AG04449 (cell line): Measurements from ENCODE around the gene ASIC4.

Source experiments
- CTCF ChIA-PET: fragments of 350-600 bp; formaldehyde crosslinking; extraction: SDS; loops from one replicate; lab custom pipeline; 2021; ENCODE audit warnings: antibody characterized with exemption; lab: Yijun Ruan, JAX
- POLR2A ChIA-PET: fragments of 400-600, 350-600 bp; formaldehyde crosslinking; extraction: SDS; loops from one replicate; lab custom pipeline; 2020; ENCODE audit warnings: antibody characterized with exemption, inconsistent platforms; lab: Yijun Ruan, JAX
- DNase-seq: peaks from one replicate; pipeline ENCODE4 v3.0.0-alpha.2; 2010; ENCODE audit warnings: low read depth, low spot score
- H3K4me3 ChIP-seq: 2 replicates; pipeline ENCODE4 v1.5.1; 2011; ENCODE audit warnings: low read depth, mild to moderate bottlenecking, control low read depth, low read length
- TF ChIP-seq, protein P1 (sequence below): IDR thresholded peaks from one replicate; pipeline ENCODE4 v1.5.1; 2011; ENCODE audit warnings: mild to moderate bottlenecking, moderate library complexity, low read length, control low read depth, inconsistent platforms; ENCODE audit not compliant: insufficient read depth; ENCODE audit errors: missing control alignments

The ASIC4 gene

DNA sequence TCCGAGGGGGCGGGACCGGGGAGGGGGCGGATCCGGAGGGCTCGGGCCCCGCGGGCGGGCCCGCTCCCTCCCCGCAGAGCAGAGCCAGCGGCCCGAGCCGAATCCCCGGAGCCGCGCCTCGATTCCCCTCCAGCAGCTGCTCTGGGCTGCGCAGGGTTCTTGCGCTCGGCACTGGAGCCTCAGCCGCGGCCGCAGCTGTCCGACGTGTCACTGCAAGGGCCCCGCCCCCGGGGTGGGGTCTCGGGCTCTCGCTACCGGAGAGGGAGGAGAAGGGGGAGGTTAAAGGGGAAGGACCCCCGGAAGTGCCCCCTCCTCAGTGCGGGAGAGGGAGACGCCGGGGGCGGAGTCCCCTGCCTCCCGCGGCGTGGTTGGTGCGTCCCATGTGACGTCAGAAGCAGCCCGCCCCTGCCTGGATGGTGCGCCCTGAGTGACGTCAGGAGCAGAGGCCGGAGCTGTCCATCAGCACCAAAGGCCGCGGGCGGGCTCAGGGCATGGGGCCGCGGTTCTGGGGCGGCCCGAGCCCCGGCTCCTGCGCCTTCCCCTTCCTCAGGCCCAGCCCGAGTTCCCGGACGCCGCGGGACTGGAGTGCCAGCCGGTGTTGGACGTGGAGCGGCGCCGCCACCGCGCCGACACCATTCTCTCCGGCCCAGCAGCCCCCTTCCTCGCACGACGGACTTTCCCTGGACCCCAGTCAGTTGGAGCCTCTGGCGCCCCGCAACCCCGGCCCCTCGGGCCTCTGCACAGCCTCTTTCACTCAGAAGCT is 29.5 kb downstream of the ASIC4 start, which contains the start of the genes CHPF and TMEM198:
CHPF (minus strand) TSS at position 214 of the 763 bp plus-strand sequence. CDS start 271 bp downstream, outside the sequence.
TMEM198 (plus strand) TSS at position 433 of the 763 bp plus-strand sequence. CDS start 700 bp downstream, outside the sequence.
- DNase-seq = peak; percentile 87
- TF ChIP-seq, protein P1, sequence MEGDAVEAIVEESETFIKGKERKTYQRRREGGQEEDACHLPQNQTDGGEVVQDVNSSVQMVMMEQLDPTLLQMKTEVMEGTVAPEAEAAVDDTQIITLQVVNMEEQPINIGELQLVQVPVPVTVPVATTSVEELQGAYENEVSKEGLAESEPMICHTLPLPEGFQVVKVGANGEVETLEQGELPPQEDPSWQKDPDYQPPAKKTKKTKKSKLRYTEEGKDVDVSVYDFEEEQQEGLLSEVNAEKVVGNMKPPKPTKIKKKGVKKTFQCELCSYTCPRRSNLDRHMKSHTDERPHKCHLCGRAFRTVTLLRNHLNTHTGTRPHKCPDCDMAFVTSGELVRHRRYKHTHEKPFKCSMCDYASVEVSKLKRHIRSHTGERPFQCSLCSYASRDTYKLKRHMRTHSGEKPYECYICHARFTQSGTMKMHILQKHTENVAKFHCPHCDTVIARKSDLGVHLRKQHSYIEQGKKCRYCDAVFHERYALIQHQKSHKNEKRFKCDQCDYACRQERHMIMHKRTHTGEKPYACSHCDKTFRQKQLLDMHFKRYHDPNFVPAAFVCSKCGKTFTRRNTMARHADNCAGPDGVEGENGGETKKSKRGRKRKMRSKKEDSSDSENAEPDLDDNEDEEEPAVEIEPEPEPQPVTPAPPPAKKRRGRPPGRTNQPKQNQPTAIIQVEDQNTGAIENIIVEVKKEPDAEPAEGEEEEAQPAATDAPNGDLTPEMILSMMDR = no peak
- ChIA-PET POLR2A (interaction anchor here (0.8 to 1.8 kb wide), 8 partner anchors 9 to 146 kb away, joined by 3 to 9 read pairs (median 6); partner anchors contain the start of genes GMPPA, INHA, OBSL1 and STK11IP), CTCF (interaction anchor here (0.8 to 10.5 kb wide), 10 partner anchors 17 to 248 kb away, joined by 3 to 206 read pairs (median 7); no protein-coding TSS in a partner anchor)
- H3K4me3 ChIP-seq = peak within 1 kb of the TSS; percentile 80

DNA sequence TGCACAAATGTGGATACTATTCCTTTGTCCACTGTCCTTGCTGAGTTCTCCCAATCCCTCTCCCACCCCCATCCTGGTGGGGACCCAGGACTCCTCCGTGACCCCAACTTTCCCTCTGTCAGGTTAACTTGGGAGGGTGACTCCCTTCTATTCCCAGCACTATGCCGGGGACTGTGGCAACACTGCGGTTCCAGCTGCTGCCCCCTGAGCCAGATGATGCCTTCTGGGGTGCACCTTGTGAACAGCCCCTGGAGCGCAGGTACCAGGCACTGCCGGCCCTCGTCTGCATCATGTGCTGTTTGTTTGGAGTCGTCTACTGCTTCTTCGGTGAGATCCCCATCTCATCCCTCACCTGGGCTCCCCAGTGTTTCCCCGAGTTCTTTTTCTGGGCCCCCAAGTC is 30.3 kb downstream of the ASIC4 start:
- CTCF ChIA-PET = interaction anchor here (1.4 to 10.5 kb wide), 8 partner anchors 16 to 249 kb away, joined by 3 to 206 read pairs (median 16); no protein-coding TSS in a partner anchor
- peak overlapping the region; percentile 80; the same call in 1 of the 2 replicates for H3K4me3 ChIP-seq
- POLR2A ChIA-PET = interaction anchor here (1.8 kb wide), 1 partner anchor 46 kb away, joined by 7 read pairs; the partner anchor contains the start of gene GMPPA
- TF ChIP-seq, protein P1 = no peak
- DNase-seq = no peak

DNA sequence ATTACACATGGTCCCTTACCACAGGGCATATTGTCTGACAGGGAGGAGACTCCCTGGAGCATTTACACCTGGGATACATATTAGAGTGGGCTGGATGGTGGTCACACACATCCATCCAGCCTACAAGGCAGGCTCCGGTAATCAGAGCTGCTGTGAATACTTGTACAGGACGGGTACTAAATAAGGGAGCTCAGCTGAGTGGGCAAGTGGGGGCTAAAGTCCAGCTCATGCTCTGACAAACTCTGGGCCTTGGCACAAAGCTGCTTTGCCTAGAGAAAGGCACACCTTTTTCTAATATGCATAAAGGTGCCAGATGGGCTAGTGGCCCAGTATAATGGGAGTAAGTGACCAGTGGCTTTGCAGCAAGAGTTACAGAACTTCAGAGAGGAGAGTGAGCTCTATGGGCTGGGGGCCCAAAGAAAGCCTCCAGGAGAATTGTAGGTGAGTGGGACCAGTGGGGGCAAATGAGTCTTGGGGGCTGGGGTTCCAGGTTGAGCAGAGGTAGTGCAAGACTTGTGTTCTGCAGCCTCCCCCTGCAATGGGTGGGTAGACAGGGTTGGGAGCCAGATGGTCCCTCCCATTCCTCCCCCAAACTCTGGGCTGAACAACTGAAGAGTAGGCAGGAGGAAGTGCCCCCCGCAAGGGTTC is 31.1 kb downstream of the ASIC4 start:
- no peak overlapping the region for H3K4me3 ChIP-seq
- CTCF ChIA-PET = interaction anchor here (1.6 to 10.5 kb wide), 4 partner anchors 15 to 142 kb away, joined by 12 to 206 read pairs (median 83); no protein-coding TSS in a partner anchor
- DNase-seq = no peak
- POLR2A ChIA-PET = interaction anchor here (0.7 kb wide), 1 partner anchor 12 kb away, joined by 3 read pairs; no protein-coding TSS in a partner anchor
- TF ChIP-seq, protein P1 = no peak

DNA sequence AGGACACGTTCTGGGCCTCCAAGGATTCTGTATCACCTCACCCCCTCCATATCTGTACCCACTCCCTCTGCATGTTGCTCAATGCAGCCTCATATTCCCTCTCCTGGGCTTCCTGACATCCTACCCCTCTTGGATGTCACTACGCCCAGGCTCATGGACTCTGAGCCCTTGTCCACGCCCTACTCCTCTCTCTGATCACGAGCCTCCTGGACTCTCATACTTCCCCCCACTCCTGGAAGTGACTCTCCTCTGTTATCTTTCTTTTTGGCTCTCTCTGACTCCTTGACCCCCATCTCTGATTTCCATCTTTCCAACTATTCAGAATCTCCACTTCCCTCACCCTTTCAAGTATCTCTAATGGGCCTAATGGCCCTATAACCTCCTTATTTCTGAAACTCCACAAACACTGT is 31.7 kb downstream of the ASIC4 start:
- TF ChIP-seq, protein P1 = no peak
- CTCF ChIA-PET = interaction anchor here (1.6 to 10.5 kb wide), 3 partner anchors 15 to 98 kb away, joined by 19 to 206 read pairs (median 147); no protein-coding TSS in a partner anchor
- H3K4me3 ChIP-seq = no peak overlapping the region
- POLR2A ChIA-PET = interaction anchor here (0.7 kb wide), 1 partner anchor 11 kb away, joined by 3 read pairs; no protein-coding TSS in a partner anchor
- DNase-seq = no peak

DNA sequence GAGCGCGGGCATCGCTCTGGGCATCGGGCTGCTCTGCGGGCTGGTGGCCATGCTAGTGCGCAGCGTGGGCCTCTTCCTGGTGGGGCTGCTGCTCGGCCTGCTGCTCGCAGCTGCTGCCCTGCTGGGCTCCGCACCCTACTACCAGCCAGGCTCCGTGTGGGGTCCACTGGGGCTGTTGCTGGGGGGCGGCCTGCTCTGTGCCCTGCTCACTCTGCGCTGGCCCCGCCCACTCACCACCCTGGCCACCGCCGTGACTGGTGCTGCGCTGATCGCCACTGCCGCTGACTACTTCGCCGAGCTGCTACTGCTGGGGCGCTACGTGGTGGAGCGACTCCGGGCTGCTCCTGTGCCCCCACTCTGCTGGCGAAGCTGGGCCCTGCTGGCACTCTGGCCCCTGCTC is 33.3 kb downstream of the ASIC4 start:
- no peak for DNase-seq
- ChIA-PET POLR2A (no interaction called here), CTCF (interaction anchor here (2.1 to 7.0 kb wide), 2 partner anchors 14 to 142 kb away, joined by 9 to 72 read pairs; no protein-coding TSS in a partner anchor)
- no peak overlapping the region for H3K4me3 ChIP-seq
- TF ChIP-seq, protein P1 = no peak
